ENCODE data around the gene MBOAT1.

Gene MBOAT1

GRCh38 chr6:20232188-20232587, 19.9 kb upstream of the MBOAT1 start:
- no peaks in the 10 kb centered on the region for H3K27me3 ChIP-seq (ENCODE audit: insufficient read depth, low read depth, severe bottlenecking)
- H3K9me3 ChIP-seq (ENCODE audit: severe bottlenecking) = no peaks in the 10 kb centered on the region
- TF ChIP-seq CTCF (IDR thresholded peaks at IDR 0.05; ENCODE audit: low read depth, low read length) = no peak
- no peak overlapping the region for H3K27ac ChIP-seq
- H3K4me3 ChIP-seq (ENCODE audit: low read depth, low read length) = no peak overlapping the region
- no peak for DNase-seq
- no peaks in the 10 kb centered on the region for H3K36me3 ChIP-seq

GRCh38 chr6:20230401-20231119, 18.3 kb upstream of the MBOAT1 start:
- no peaks in the 10 kb centered on the region for H3K9me3 ChIP-seq (ENCODE audit: severe bottlenecking)
- no peak overlapping the region for H3K27ac ChIP-seq
- no peak overlapping the region for H3K4me3 ChIP-seq (ENCODE audit: low read depth, low read length)
- DNase-seq = no peak
- H3K36me3 ChIP-seq = no peaks in the 10 kb centered on the region
- no peaks in the 10 kb centered on the region for H3K27me3 ChIP-seq (ENCODE audit: insufficient read depth, low read depth, severe bottlenecking)
- TF ChIP-seq CTCF (IDR thresholded peaks at IDR 0.05; ENCODE audit: low read depth, low read length) = no peak

GRCh38 chr6:20229881-20230280, 17.6 kb upstream of the MBOAT1 start:
- H3K9me3 ChIP-seq (ENCODE audit: severe bottlenecking) = no peaks in the 10 kb centered on the region
- no peak overlapping the region for H3K27ac ChIP-seq
- TF ChIP-seq CTCF (IDR thresholded peaks at IDR 0.05; ENCODE audit: low read depth, low read length) = no peak
- H3K36me3 ChIP-seq = no peaks in the 10 kb centered on the region
- H3K27me3 ChIP-seq (ENCODE audit: insufficient read depth, low read depth, severe bottlenecking) = no peaks in the 10 kb centered on the region
- no peak overlapping the region for H3K4me3 ChIP-seq (ENCODE audit: low read depth, low read length)
- no peak for DNase-seq

- DNase-seq = no peak
- TF ChIP-seq CTCF (IDR thresholded peaks at IDR 0.05; ENCODE audit: low read depth, low read length) = no peak
- H3K4me3 ChIP-seq (ENCODE audit: low read depth, low read length) = no peak overlapping the region
- H3K27me3 ChIP-seq (ENCODE audit: insufficient read depth, low read depth, severe bottlenecking) = no peaks in the 10 kb centered on the region
- H3K36me3 ChIP-seq = no peaks in the 10 kb centered on the region
- no peak overlapping the region for H3K27ac ChIP-seq
- H3K9me3 ChIP-seq (ENCODE audit: severe bottlenecking) = no peaks in the 10 kb centered on the region
Measured at GRCh38 chr6:20227350-20227749, 15.1 kb upstream of the MBOAT1 start.

- Histone ChIP-seq H3K4me3 (ENCODE audit: low read depth, low read length) (no peak overlapping the region), H3K36me3 (no peaks in the 10 kb centered on the region), H3K9me3 (ENCODE audit: severe bottlenecking) (no peaks in the 10 kb centered on the region), H3K27ac (no peak overlapping the region), H3K27me3 (ENCODE audit: insufficient read depth, low read depth, severe bottlenecking) (no peaks in the 10 kb centered on the region)
- DNase-seq = no peak
- TF ChIP-seq CTCF (IDR thresholded peaks at IDR 0.05; ENCODE audit: low read depth, low read length) = no peak
Measured at GRCh38 chr6:20223141-20223540, 10.9 kb upstream of the MBOAT1 start.

- no peak for TF ChIP-seq CTCF (IDR thresholded peaks at IDR 0.05; ENCODE audit: low read depth, low read length)
- DNase-seq = no peak
- H3K9me3 ChIP-seq (ENCODE audit: severe bottlenecking) = no peaks in the 10 kb centered on the region
Measured at GRCh38 chr6:20221421-20221820, 9.2 kb upstream of the MBOAT1 start.

More at GRCh38 chr6:20221421-20221820, 9.2 kb upstream of the MBOAT1 start:
- no peak overlapping the region for H3K4me3 ChIP-seq (ENCODE audit: low read depth, low read length)
- H3K36me3 ChIP-seq = no peaks in the 10 kb centered on the region
- H3K27ac ChIP-seq = no peak overlapping the region
- H3K27me3 ChIP-seq (ENCODE audit: insufficient read depth, low read depth, severe bottlenecking) = no peaks in the 10 kb centered on the region
